ENCODE results near the gene EFHD2. TPM values are rescaled to one million over a fixed set of nuclear protein-coding genes. Genes with fewer than 3 reads are reported as not detected.

The EFHD2 gene
- total RNA-seq, 1 experiment from 2014 or later, result 69.7 TPM

GRCh38 chr1:15413563-15414444, 4.1 kb downstream of the EFHD2 start:
- Histone ChIP-seq H3K27me3 (ENCODE audit: insufficient read depth, low read length) (no peaks in the 10 kb centered on the region), H3K4me2 (ENCODE audit: low read length) (no peak overlapping the region), H4K20me1 (ENCODE audit: insufficient read depth) (no peaks in the 10 kb centered on the region; the same call in 1 of the 2 replicates), H3K9me3 (ENCODE audit: control insufficient read depth in 1 of 2, insufficient read depth in 1 of 2, low read depth in 1 of 2, low read length in 2 of 2) (no peaks in the 10 kb centered on the region), H3K9me2 (ENCODE audit: insufficient read depth) (no peaks in the 10 kb centered on the region), H3K36me3 (ENCODE audit: control insufficient read depth in 1 of 2, insufficient read depth in 2 of 2, low read length in 2 of 2) (peaks cover 0 to 19% of the 10 kb centered on the region in 2 experiments; a peak in 1 of 4 replicates), H3K9ac (ENCODE audit: low read length) (no peak overlapping the region), H3K4me1 (ENCODE audit: control insufficient read depth in 1 of 2, insufficient read depth in 2 of 2, low read length in 2 of 2) (peaks cover 15 to 81% of the 10 kb centered on the region in 2 experiments), H3K79me2 (ENCODE audit: insufficient read depth, low read length) (peaks cover 86% of the 10 kb centered on the region), H3K4me3 (replicated peaks in 1 of 2; ENCODE audit: low read depth in 1 of 2, low read length in 2 of 2) (no peak overlapping the region), H3K27ac (ENCODE audit: low read depth, low read length) (no peak overlapping the region), H2AFZ (ENCODE audit: low read depth, low read length, poor library complexity, severe bottlenecking) (no peak overlapping the region)
- TF ChIP-seq EGR1 (IDR thresholded peaks at IDR 0.05; ENCODE audit: low read depth), result no peak
- no peak for TF ChIP-seq CEBPB (IDR thresholded peaks at IDR 0.05; ENCODE audit: low read depth)
- TF ChIP-seq TCF7L2 (IDR thresholded peaks at IDR 0.05; ENCODE audit: borderline replicate concordance, extremely low read depth, insufficient read depth, insufficient read length), result no peak
- TF ChIP-seq JUND (IDR thresholded peaks at IDR 0.05), result no peak
- TF ChIP-seq EZH2 (IDR thresholded peaks at IDR 0.05), result no peak
- no peak for TF ChIP-seq ATF3 (IDR thresholded peaks at IDR 0.05)
- ChIA-PET RAD21 (ENCODE audit: low non-redundant PET in 1 of 2, low total read pairs in 2 of 2, uncharacterized antibody in 2 of 2, unreplicated experiment in 2 of 2) (no interaction called here), POLR2A (interaction anchor here (0.7 to 0.8 kb wide), 2 partner anchors 9 to 14 kb away, joined by 3 read pairs; no protein-coding TSS in a partner anchor), CTCF (no interaction called here)
- intact Hi-C loops (cut with micrococcal nuclease), result no loop called here
- DNase-seq (ENCODE audit: low read depth, low spot score), result no peak
- ATAC-seq, result no peak
- BruUV-seq (replicated peaks), result no TSS peak

- BruUV-seq (replicated peaks), result no TSS peak
- no peak overlapping the region for H2AFZ ChIP-seq (ENCODE audit: low read depth, low read length, poor library complexity, severe bottlenecking)
- no peak for DNase-seq (ENCODE audit: low read depth, low spot score)
- intact Hi-C loops (cut with micrococcal nuclease), result no loop called here
- no peaks in the 10 kb centered on the region for H3K9me2 ChIP-seq (ENCODE audit: insufficient read depth)
- no peak overlapping the region for H3K27ac ChIP-seq (ENCODE audit: low read depth, low read length)
- H3K79me2 ChIP-seq (ENCODE audit: insufficient read depth, low read length), result peaks cover 93% of the 10 kb centered on the region
- no peak for ATAC-seq
- H3K9me3 ChIP-seq (ENCODE audit: control insufficient read depth in 1 of 2, insufficient read depth in 1 of 2, low read depth in 1 of 2, low read length in 2 of 2), result no peaks in the 10 kb centered on the region
- peaks cover under 1% of the 10 kb centered on the region; the same call in 1 of the 2 replicates for H4K20me1 ChIP-seq (ENCODE audit: insufficient read depth)
- H3K4me3 ChIP-seq (replicated peaks in 1 of 2; ENCODE audit: low read depth in 1 of 2, low read length in 2 of 2), result no peak overlapping the region
- peaks cover 12 to 81% of the 10 kb centered on the region in 2 experiments for H3K4me1 ChIP-seq (ENCODE audit: control insufficient read depth in 1 of 2, insufficient read depth in 2 of 2, low read length in 2 of 2)
- POLR2A ChIA-PET, result interaction anchor here (0.7 to 0.8 kb wide), 3 partner anchors 9 to 189 kb away, joined by 3 read pairs; no protein-coding TSS in a partner anchor
- H3K27me3 ChIP-seq (ENCODE audit: insufficient read depth, low read length), result no peaks in the 10 kb centered on the region
- RAD21 ChIA-PET (ENCODE audit: low non-redundant PET in 1 of 2, low total read pairs in 2 of 2, uncharacterized antibody in 2 of 2, unreplicated experiment in 2 of 2), result no interaction called here
- 0 out of 2 replicates have a peak overlapping the region, but pooled peaks have one; percentile 73 for H3K4me2 ChIP-seq (ENCODE audit: low read length)
- H3K36me3 ChIP-seq (ENCODE audit: control insufficient read depth in 1 of 2, insufficient read depth in 2 of 2, low read length in 2 of 2), result peaks cover 0 to 20% of the 10 kb centered on the region in 2 experiments; a peak in 1 of 4 replicates
- no peak overlapping the region for H3K9ac ChIP-seq (ENCODE audit: low read length)
- CTCF ChIA-PET, result no interaction called here
- TF ChIP-seq EZH2phosphoT487 (IDR thresholded peaks at IDR 0.05; ENCODE audit: borderline replicate concordance) (no peak), SP1 (IDR thresholded peaks at IDR 0.05; ENCODE audit: low read depth) (no peak), EGR1 (IDR thresholded peaks at IDR 0.05; ENCODE audit: low read depth) (no peak), SIN3A (IDR thresholded peaks at IDR 0.05; ENCODE audit: low read depth) (no peak), TCF7L2 (IDR thresholded peaks at IDR 0.05; ENCODE audit: borderline replicate concordance, extremely low read depth, insufficient read depth, insufficient read length) (no peak), ZFX (IDR thresholded peaks at IDR 0.05) (no peak), POLR2A (IDR thresholded peaks at IDR 0.05; ENCODE audit: borderline replicate concordance, extremely low read depth, insufficient read depth, insufficient read length) (no peak), YY1 (IDR thresholded peaks at IDR 0.05; ENCODE audit: extremely low read depth, insufficient replicate concordance, low read depth, low read length) (no peak), CTCF (IDR thresholded peaks at IDR 0.05 in 2 of 3, conservative IDR thresholded peaks at IDR 0.05 in 1 of 3; ENCODE audit: borderline replicate concordance in 1 of 3, insufficient read depth in 1 of 3, low read depth in 2 of 3, low read length in 2 of 3) (no peak), ELF1 (IDR thresholded peaks at IDR 0.05; ENCODE audit: borderline replicate concordance, low read depth) (no peak)
Measured at GRCh38 chr1:15414445-15414983, 4.8 kb downstream of the EFHD2 start.

Data from HCT116 (cell line).